Measurements from ENCODE around the gene PRRC2B. TPM values are rescaled to one million over a fixed set of nuclear protein-coding genes. Genes with fewer than 3 reads are reported as not detected.

The PRRC2B gene
- total RNA-seq, 1 experiment from 2014 or later: 170 TPM

GRCh38 chr9:131441441-131441840 is 47.6 kb downstream of the PRRC2B start:
- no peak overlapping the region for H3K27ac ChIP-seq (ENCODE audit: low read depth, low read length)
- ChIA-PET CTCF (no interaction called here), RAD21 (ENCODE audit: low non-redundant PET in 1 of 2, low total read pairs in 2 of 2, uncharacterized antibody in 2 of 2, unreplicated experiment in 2 of 2) (no interaction called here), POLR2A (no interaction called here)
- H3K27me3 ChIP-seq (ENCODE audit: insufficient read depth, low read length): no peaks in the 10 kb centered on the region
- TF ChIP-seq EGR1 (IDR thresholded peaks at IDR 0.05; ENCODE audit: low read depth) (no peak), SP1 (IDR thresholded peaks at IDR 0.05; ENCODE audit: low read depth) (no peak), REST (IDR thresholded peaks at IDR 0.05; ENCODE audit: low read depth) (no peak), CTCF (IDR thresholded peaks at IDR 0.05 in 2 of 3, conservative IDR thresholded peaks at IDR 0.05 in 1 of 3; ENCODE audit: borderline replicate concordance in 1 of 3, insufficient read depth in 1 of 3, low read depth in 2 of 3, low read length in 2 of 3) (no peak), TCF7L2 (IDR thresholded peaks at IDR 0.05; ENCODE audit: borderline replicate concordance, extremely low read depth, insufficient read depth, insufficient read length) (no peak), FOSL1 (IDR thresholded peaks at IDR 0.05; ENCODE audit: low read depth) (no peak), CBX3 (IDR thresholded peaks at IDR 0.05; ENCODE audit: low read depth) (no peak), ELF1 (IDR thresholded peaks at IDR 0.05; ENCODE audit: borderline replicate concordance, low read depth) (no peak), YY1 (IDR thresholded peaks at IDR 0.05; ENCODE audit: extremely low read depth, insufficient replicate concordance, low read depth, low read length) (no peak), RAD21 (IDR thresholded peaks at IDR 0.05; ENCODE audit: low read depth) (no peak), POLR2A (IDR thresholded peaks at IDR 0.05; ENCODE audit: borderline replicate concordance, extremely low read depth, insufficient read depth, insufficient read length) (no peak), ZBTB33 (IDR thresholded peaks at IDR 0.05; ENCODE audit: extremely low read depth, insufficient replicate concordance, low read length) (no peak), EZH2phosphoT487 (IDR thresholded peaks at IDR 0.05; ENCODE audit: borderline replicate concordance) (no peak), ZNF274 (IDR thresholded peaks at IDR 0.05; ENCODE audit: low read depth, low read length) (no peak), ZFX (IDR thresholded peaks at IDR 0.05) (no peak), POLR2AphosphoS5 (IDR thresholded peaks at IDR 0.05; ENCODE audit: low read depth, low read length) (no peak), SRF (IDR thresholded peaks at IDR 0.05; ENCODE audit: low read depth) (no peak), MAX (IDR thresholded peaks at IDR 0.05) (no peak), CEBPB (IDR thresholded peaks at IDR 0.05; ENCODE audit: low read depth) (no peak), JUND (IDR thresholded peaks at IDR 0.05) (no peak)
- H3K9me3 ChIP-seq (ENCODE audit: control insufficient read depth in 1 of 2, insufficient read depth in 1 of 2, low read depth in 1 of 2, low read length in 2 of 2): no peaks in the 10 kb centered on the region
- no peaks in the 10 kb centered on the region for H3K4me1 ChIP-seq (ENCODE audit: control insufficient read depth in 1 of 2, insufficient read depth in 2 of 2, low read length in 2 of 2)
- no peak overlapping the region for H2AFZ ChIP-seq (ENCODE audit: low read depth, low read length, poor library complexity, severe bottlenecking)
- no peak for DNase-seq (ENCODE audit: low read depth, low spot score)
- BruUV-seq (replicated peaks): no TSS peak
- no peak for ATAC-seq
- no peak overlapping the region for H3K4me3 ChIP-seq (replicated peaks in 1 of 2; ENCODE audit: low read depth in 1 of 2, low read length in 2 of 2)
- intact Hi-C loops (cut with micrococcal nuclease): no loop called here
- no peak overlapping the region for H3K4me2 ChIP-seq (ENCODE audit: low read length)
- H4K20me1 ChIP-seq (ENCODE audit: insufficient read depth): no peaks in the 10 kb centered on the region
- peaks cover 88% of the 10 kb centered on the region for H3K79me2 ChIP-seq (ENCODE audit: insufficient read depth, low read length)
- no peaks in the 10 kb centered on the region for H3K9me2 ChIP-seq (ENCODE audit: insufficient read depth)
- H3K36me3 ChIP-seq (ENCODE audit: control insufficient read depth in 1 of 2, insufficient read depth in 2 of 2, low read length in 2 of 2): peaks cover 49 to 69% of the 10 kb centered on the region in 2 experiments
- H3K9ac ChIP-seq (ENCODE audit: low read length): no peak overlapping the region

Measured in HCT116 (cell line).